Heart left ventricle (tissue), 13 donors: ENCODE results near the gene CAMKMT.

Source experiments
- CTCF ChIP-seq, 12 donors: fragments of 200-600 bp; sonication (generic) in 4 of 12; IDR thresholded peaks; one replicate each; pipeline versions ENCODE4 v1.5.0 to v1.8.0; 2018 to 2022; ENCODE audit warnings: antibody characterized with exemption in 12 of 12, mild to moderate bottlenecking in 5 of 12
- POLR2A ChIP-seq, 2 donors: fragments of 450-650 bp; IDR thresholded peaks; one replicate each; pipeline ENCODE4 v1.6.1; 2017; ENCODE audit warnings: antibody characterized with exemption in 2 of 2, mild to moderate bottlenecking in 2 of 2, moderate library complexity in 2 of 2
- donor health status: ischemic (EF 13 %, LVEDD 7.1; RV severe dilation, severe dysfunction).
- donor health status: DM: no; HTN: yes; CAD: no.
- donor health status: DM: no; HTN: no; CAD: no.
- donor health status: ischemic (EF 25% LVEDD 6.9; RV normal size, moderate dysfunction).
- donor health status: ischemic (EF 25% LVEDD 5.7; RV mildly dilated, moderate dysfunction).
- donor health status: ischemic (EF 35%, LVEDD 5.7; RV mildly dilated, moderate dysfunction).
- donor health status: nonischemic (EF 11% LVEDD 7.7; RV severe dilation, severe dysfunction).
- donor health status: DM: yes; HTN: yes; CAD: no.
- donor health status: PGD.
- donor health status: ischemic (EF 29% LVEDD 5.4; RV normal size, mild dysfunction).
- donor health status: nonischemic (EF 23%, LVEDD 6.1; RV moderate dilation, normal function).

GRCh38 chr2:44351676-44352075, 10.1 kb upstream of the CAMKMT start:
- TF ChIP-seq CTCF (IDR thresholded peaks at IDR 0.05) (no peak), POLR2A (IDR thresholded peaks at IDR 0.05) (no peak)
